ENCODE measurements around the gene GNAT1.

Gene GNAT1

GRCh38 chr3:50187750-50188149 is 3.7 kb upstream of the GNAT1 start:
- TF ChIP-seq, protein P1, sequence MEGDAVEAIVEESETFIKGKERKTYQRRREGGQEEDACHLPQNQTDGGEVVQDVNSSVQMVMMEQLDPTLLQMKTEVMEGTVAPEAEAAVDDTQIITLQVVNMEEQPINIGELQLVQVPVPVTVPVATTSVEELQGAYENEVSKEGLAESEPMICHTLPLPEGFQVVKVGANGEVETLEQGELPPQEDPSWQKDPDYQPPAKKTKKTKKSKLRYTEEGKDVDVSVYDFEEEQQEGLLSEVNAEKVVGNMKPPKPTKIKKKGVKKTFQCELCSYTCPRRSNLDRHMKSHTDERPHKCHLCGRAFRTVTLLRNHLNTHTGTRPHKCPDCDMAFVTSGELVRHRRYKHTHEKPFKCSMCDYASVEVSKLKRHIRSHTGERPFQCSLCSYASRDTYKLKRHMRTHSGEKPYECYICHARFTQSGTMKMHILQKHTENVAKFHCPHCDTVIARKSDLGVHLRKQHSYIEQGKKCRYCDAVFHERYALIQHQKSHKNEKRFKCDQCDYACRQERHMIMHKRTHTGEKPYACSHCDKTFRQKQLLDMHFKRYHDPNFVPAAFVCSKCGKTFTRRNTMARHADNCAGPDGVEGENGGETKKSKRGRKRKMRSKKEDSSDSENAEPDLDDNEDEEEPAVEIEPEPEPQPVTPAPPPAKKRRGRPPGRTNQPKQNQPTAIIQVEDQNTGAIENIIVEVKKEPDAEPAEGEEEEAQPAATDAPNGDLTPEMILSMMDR (conservative IDR thresholded peaks at IDR 0.05; ENCODE audit: low read depth, low read length), result no peak
- no peak overlapping the region for H3K4me3 ChIP-seq (ENCODE audit: low read depth, low read length)
- DNase-seq (ENCODE audit: low read depth), result no peak

- no peak overlapping the region for H3K4me3 ChIP-seq (ENCODE audit: low read depth, low read length)
- TF ChIP-seq, protein P1 (conservative IDR thresholded peaks at IDR 0.05; ENCODE audit: low read depth, low read length), result peak; percentile 95
- peak; percentile 89 for DNase-seq (ENCODE audit: low read depth)
Measured at GRCh38 chr3:50189274-50189673, 2.1 kb upstream of the GNAT1 start.

- no peak for DNase-seq (ENCODE audit: low read depth)
- TF ChIP-seq, protein P1 (conservative IDR thresholded peaks at IDR 0.05; ENCODE audit: low read depth, low read length), result no peak
Measured at GRCh38 chr3:50189989-50190388, 1.4 kb upstream of the GNAT1 start.

DNA sequence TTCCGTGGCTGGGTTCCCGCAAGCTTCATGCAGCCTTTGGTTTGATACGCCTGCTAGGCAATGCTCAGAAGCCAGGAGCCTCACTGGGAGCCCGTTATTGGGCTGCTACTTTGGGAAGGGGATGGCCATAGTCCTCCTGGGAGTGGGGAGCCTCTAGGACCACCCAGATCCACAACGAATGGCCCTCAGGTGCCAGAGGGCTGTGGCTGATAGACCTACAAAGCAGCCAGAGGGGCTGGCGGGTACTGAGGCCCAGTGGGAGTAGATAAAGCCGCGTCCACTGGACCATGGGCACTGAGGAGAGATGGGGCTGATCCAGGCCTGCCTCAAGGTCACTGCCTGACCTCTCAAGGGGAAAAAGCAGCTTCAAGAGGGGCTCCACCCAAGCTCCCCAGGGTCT is 714 bp downstream of the GNAT1 start:
- H3K4me3 ChIP-seq (ENCODE audit: low read depth, low read length), result no peak overlapping the region
- DNase-seq (ENCODE audit: low read depth), result no peak
- TF ChIP-seq, protein P1 (conservative IDR thresholded peaks at IDR 0.05; ENCODE audit: low read depth, low read length), result no peak

More at GRCh38 chr3:50189989-50190388, 1.4 kb upstream of the GNAT1 start:
- H3K4me3 ChIP-seq (ENCODE audit: low read depth, low read length), result no peak overlapping the region

GRCh38 chr3:50192689-50193141 is 1.3 kb downstream of the GNAT1 start:
- no peak overlapping the region for H3K4me3 ChIP-seq (ENCODE audit: low read depth, low read length)
- TF ChIP-seq, protein P1 (conservative IDR thresholded peaks at IDR 0.05; ENCODE audit: low read depth, low read length), result peak; percentile 97
- DNase-seq (ENCODE audit: low read depth), result peak; percentile 67

GRCh38 chr3:50193286-50193685 is 1.9 kb downstream of the GNAT1 start:
- no peak for DNase-seq (ENCODE audit: low read depth)
- H3K4me3 ChIP-seq (ENCODE audit: low read depth, low read length), result no peak overlapping the region
- TF ChIP-seq, protein P1 (conservative IDR thresholded peaks at IDR 0.05; ENCODE audit: low read depth, low read length), result no peak

DNA sequence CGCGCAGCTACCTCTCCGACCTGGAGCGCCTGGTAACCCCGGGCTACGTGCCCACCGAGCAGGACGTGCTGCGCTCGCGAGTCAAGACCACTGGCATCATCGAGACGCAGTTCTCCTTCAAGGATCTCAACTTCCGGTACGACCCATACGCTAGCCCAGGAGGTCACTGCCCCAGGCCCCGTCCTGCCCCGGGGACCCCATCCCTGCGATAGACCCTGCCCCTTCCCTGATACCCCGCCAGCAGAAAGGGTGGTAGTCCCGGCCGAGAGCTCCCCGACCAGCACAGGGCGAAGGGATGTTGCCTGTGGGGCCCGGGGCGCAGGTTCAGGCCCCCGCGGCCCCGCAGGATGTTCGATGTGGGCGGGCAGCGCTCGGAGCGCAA is 2.3 kb downstream of the GNAT1 start:
- TF ChIP-seq, protein P1 (conservative IDR thresholded peaks at IDR 0.05; ENCODE audit: low read depth, low read length), result no peak
- no peak for DNase-seq (ENCODE audit: low read depth)
- H3K4me3 ChIP-seq (ENCODE audit: low read depth, low read length), result no peak overlapping the region

Data from choroid plexus epithelial cell (primary cell).